H1 (cell line): ENCODE measurements around the gene USP35. TPM values are rescaled to one million over a fixed set of nuclear protein-coding genes. Genes with fewer than 3 reads are reported as not detected.

Source experiments
- CTCF ChIA-PET: fragments of 300-600 bp; sonication (Branson Sonifier 250); formaldehyde crosslinking; loops from one replicate; lab custom pipeline; 2021; ENCODE audit not compliant: partially characterized antibody; lab: Charles Lee
- POLR2A ChIA-PET: fragments of 300-600 bp; sonication (Branson Sonifier 250); formaldehyde crosslinking; loops from one replicate; lab custom pipeline; 2021; ENCODE audit warnings: inconsistent platforms; ENCODE audit not compliant: partially characterized antibody; lab: Charles Lee
- DNase-seq, 2 experiments: peaks; one replicate each; pipeline versions ENCODE4 v3.0.0 to v3.0.0-alpha.2; 2010 to 2022; ENCODE audit warnings: low spot score in 2 of 2, low read depth in 1 of 2, mixed read lengths in 1 of 2
- FAIRE-seq: peaks from 2 replicates; lab custom pipeline; 2011; peaks lifted over from hg19 to GRCh38; lab: Jason Lieb, UNC
- H2AFZ ChIP-seq: 2 replicates; pipeline ENCODE4 v1.8.1; 2012; ENCODE audit warnings: low read length, inconsistent platforms
- H2AK5ac ChIP-seq: 2 replicates; pipeline ENCODE4 v1.6.1; 2013; ENCODE audit warnings: low read depth, low read length
- H2BK120ac ChIP-seq: replicated peaks from 2 replicates; pipeline ENCODE3; 2013; ENCODE audit warnings: low read depth, low read length, inconsistent platforms
- H2BK12ac ChIP-seq: 2 replicates; pipeline ENCODE4 v1.6.1; 2013; ENCODE audit warnings: low read depth, low read length
- H2BK15ac ChIP-seq: 2 replicates; pipeline ENCODE4 v1.6.1; 2013; ENCODE audit warnings: low read length
- H2BK20ac ChIP-seq: 2 replicates; pipeline ENCODE4 v1.6.1; 2013; ENCODE audit warnings: low read length
- H2BK5ac ChIP-seq: 2 replicates; pipeline ENCODE4 v1.6.1; 2013; ENCODE audit warnings: low read depth, low read length
- H3K14ac ChIP-seq: 2 replicates; pipeline ENCODE4 v1.6.1; 2013; ENCODE audit warnings: inconsistent platforms; ENCODE audit not compliant: insufficient read length
- H3K18ac ChIP-seq: 2 replicates; pipeline ENCODE4 v1.6.1; 2013; ENCODE audit warnings: low read length; ENCODE audit errors: extremely low read depth
- H3K23ac ChIP-seq: 2 replicates; pipeline ENCODE4 v1.6.1; 2013; ENCODE audit warnings: inconsistent platforms; ENCODE audit not compliant: insufficient read length
- H3K23me2 ChIP-seq: 2 replicates; pipeline ENCODE4 v1.6.1; 2013; ENCODE audit warnings: low read depth, low read length
- H3K27ac ChIP-seq: 2 replicates; pipeline ENCODE4 v1.6.1; 2011; ENCODE audit warnings: low read depth, low read length, inconsistent platforms
- H3K27me3 ChIP-seq, 4 experiments: replicated peaks in 1 of 4; 1 replicate in 1 of 4; 2 replicates in 3 of 4; pipeline versions ENCODE4 v1.6.1 to v1.8.1; 2011 to 2013; ENCODE audit warnings: low read length in 3 of 4, mild to moderate bottlenecking in 3 of 4, inconsistent platforms in 2 of 4, mixed read lengths in 2 of 4, moderate library complexity in 1 of 4; ENCODE audit not compliant: control insufficient read depth in 3 of 4, insufficient read depth in 3 of 4; ENCODE audit errors: extremely low read depth in 1 of 4
- H3K36me3 ChIP-seq, 4 experiments: 2 replicates each; pipeline versions ENCODE4 v1.6.1 to v1.8.1; 2011 to 2013; ENCODE audit warnings: mild to moderate bottlenecking in 4 of 4, low read length in 3 of 4, moderate library complexity in 2 of 4, control low read depth in 1 of 4, inconsistent platforms in 1 of 4; ENCODE audit not compliant: insufficient read depth in 4 of 4, control insufficient read depth in 2 of 4
- H3K4ac ChIP-seq: replicated peaks from 2 replicates; pipeline ENCODE3; 2013; ENCODE audit warnings: low read length, low read depth, mixed read lengths, inconsistent platforms; ENCODE audit not compliant: insufficient read length
- H3K4me1 ChIP-seq, 4 experiments: replicated peaks in 1 of 4; 1 replicate in 1 of 4; 2 replicates in 3 of 4; pipeline versions ENCODE4 v1.6.1 to v1.8.1; 2011 to 2013; ENCODE audit warnings: low read length in 3 of 4, inconsistent platforms in 2 of 4, mixed read lengths in 1 of 4; ENCODE audit not compliant: insufficient read depth in 4 of 4, control insufficient read depth in 3 of 4
- H3K4me2 ChIP-seq, 2 experiments: 2 replicates each; pipeline versions ENCODE4 v1.6.1 to v1.8.1; 2011 to 2013; ENCODE audit warnings: low read depth in 2 of 2, low read length in 2 of 2, control low read depth in 1 of 2, inconsistent platforms in 1 of 2, mild to moderate bottlenecking in 1 of 2; ENCODE audit not compliant: insufficient read depth in 1 of 2
- H3K4me3 ChIP-seq, 4 experiments: fragments of 200-600, 300-600 bp in 1 of 4; sonication (generic), shearing (Covaris generic), sonication (Bioruptor Twin) in 1 of 4; 2 replicates each; pipeline versions ENCODE4 v1.5.1 to v1.8.1; 2011 to 2016; ENCODE audit warnings: low read length in 4 of 4, low read depth in 3 of 4, control low read depth in 2 of 4, inconsistent platforms in 2 of 4, mild to moderate bottlenecking in 2 of 4, mixed read lengths in 1 of 4, moderate library complexity in 1 of 4; ENCODE audit not compliant: insufficient read depth in 2 of 4; ENCODE audit errors: extremely low read depth in 1 of 4
- H3K56ac ChIP-seq: replicated peaks from 2 replicates; pipeline ENCODE3; 2013; ENCODE audit warnings: low read depth, mild to moderate bottlenecking, mixed read lengths, low read length, inconsistent platforms; ENCODE audit not compliant: insufficient read length
- H3K79me1 ChIP-seq: 2 replicates; pipeline ENCODE4 v1.6.1; 2013; ENCODE audit warnings: low read depth, low read length, control low read depth
- H3K79me2 ChIP-seq, 2 experiments: 2 replicates each; pipeline versions ENCODE4 v1.6.1 to v1.8.1; 2012 to 2013; ENCODE audit warnings: low read length in 2 of 2, mild to moderate bottlenecking in 2 of 2, inconsistent platforms in 1 of 2; ENCODE audit not compliant: insufficient read depth in 2 of 2, control insufficient read depth in 1 of 2
- H3K9ac ChIP-seq, 4 experiments: replicated peaks in 1 of 4; 1 replicate in 1 of 4; 2 replicates in 3 of 4; pipeline versions ENCODE4 v1.6.1 to v1.8.1; 2011 to 2013; ENCODE audit warnings: low read depth in 3 of 4, low read length in 3 of 4, control low read depth in 2 of 4, mild to moderate bottlenecking in 2 of 4, moderate library complexity in 2 of 4, inconsistent platforms in 1 of 4; ENCODE audit errors: extremely low read depth in 1 of 4
- H3K9me3 ChIP-seq, 2 experiments: 2 replicates each; pipeline versions ENCODE4 v1.6.1 to v1.8.1; 2012 to 2013; ENCODE audit warnings: mild to moderate bottlenecking in 2 of 2, moderate library complexity in 2 of 2, control low read depth in 1 of 2, inconsistent platforms in 1 of 2, low read depth in 1 of 2, low read length in 1 of 2, mixed read lengths in 1 of 2; ENCODE audit not compliant: insufficient read depth in 2 of 2
- H4K20me1 ChIP-seq, 2 experiments: replicated peaks in 1 of 2; 2 replicates each; pipeline versions ENCODE3 to v1.8.1; 2011 to 2013; ENCODE audit warnings: inconsistent platforms in 2 of 2, low read length in 2 of 2, mild to moderate bottlenecking in 1 of 2; ENCODE audit not compliant: insufficient read depth in 2 of 2, control insufficient read depth in 1 of 2
- H4K5ac ChIP-seq: 2 replicates; pipeline ENCODE4 v1.6.1; 2013; ENCODE audit warnings: low read length, low read depth, mixed read lengths, inconsistent platforms; ENCODE audit not compliant: insufficient read length
- H4K8ac ChIP-seq: 2 replicates; pipeline ENCODE4 v1.8.0; 2013; ENCODE audit warnings: mild to moderate bottlenecking, moderate library complexity, low read length, inconsistent platforms; ENCODE audit not compliant: insufficient read depth; ENCODE audit errors: extremely low read depth
- H4K91ac ChIP-seq: replicated peaks from 2 replicates; pipeline ENCODE3; 2013; ENCODE audit warnings: low read length, mixed read lengths, inconsistent platforms; ENCODE audit not compliant: insufficient read length
- ASH2L ChIP-seq: fragments of 200-600, 300-600 bp; sonication (generic); IDR thresholded peaks from one replicate; pipeline ENCODE4 v1.7.1; 2017; ENCODE audit warnings: low read length
- BACH1 ChIP-seq: IDR thresholded peaks from 2 replicates; pipeline ENCODE4 v1.6.1; 2012; ENCODE audit warnings: low read length, improper control_type of control experiment
- CBX8 ChIP-seq: fragments of 300-800, 300-1000 bp; sonication (generic); IDR thresholded peaks from 2 replicates; pipeline ENCODE4 v1.7.1; 2016; ENCODE audit warnings: low read depth, low read length, borderline replicate concordance
- CHD2 ChIP-seq: IDR thresholded peaks from 2 replicates; pipeline ENCODE4 v1.6.1; 2012; ENCODE audit warnings: low read length, improper control_type of control experiment
- FOSL1 ChIP-seq: IDR thresholded peaks from 2 replicates; pipeline ENCODE4 v1.6.1; 2011; ENCODE audit warnings: mild to moderate bottlenecking, low read depth, low read length, moderate library complexity; ENCODE audit not compliant: insufficient read depth
- GABPA ChIP-seq: IDR thresholded peaks from 2 replicates; pipeline ENCODE4 v1.6.1; 2011; ENCODE audit warnings: mild to moderate bottlenecking, low read length, moderate library complexity, borderline replicate concordance; ENCODE audit not compliant: insufficient read depth
- JUN ChIP-seq: IDR thresholded peaks from 2 replicates; pipeline ENCODE4 v1.6.1; 2011; ENCODE audit warnings: low read depth, mild to moderate bottlenecking, improper control_type of control experiment, low read length
- KDM5A ChIP-seq: fragments of 200-600 bp; IDR thresholded peaks from 2 replicates; pipeline ENCODE4 v1.7.1; 2012; ENCODE audit warnings: mild to moderate bottlenecking, low read length, inconsistent platforms, mixed read lengths
- PHF8 ChIP-seq: fragments of 200-600 bp; sonication (generic); conservative IDR thresholded peaks from 2 replicates; pipeline ENCODE4 v1.7.1; 2012; ENCODE audit warnings: low read depth, mild to moderate bottlenecking, inconsistent platforms, low read length, moderate library complexity
- SIRT6 ChIP-seq: IDR thresholded peaks from one replicate; pipeline ENCODE4 v1.7.1; 2012; ENCODE audit warnings: low read length, inconsistent platforms
- SP2 ChIP-seq: IDR thresholded peaks from 2 replicates; pipeline ENCODE4 v1.6.1; 2012; ENCODE audit warnings: mild to moderate bottlenecking, low read length, inconsistent platforms
- SUZ12 ChIP-seq: fragments of 200-600 bp; sonication (generic); IDR thresholded peaks from 2 replicates; pipeline ENCODE4 v1.6.1; 2012; ENCODE audit warnings: mild to moderate bottlenecking, inconsistent platforms, low read length, moderate library complexity, mixed read lengths
- TAF7 ChIP-seq: optimal IDR thresholded peaks from 2 replicates; pipeline ENCODE3; 2011; ENCODE audit warnings: low read depth, mild to moderate bottlenecking, inconsistent platforms, low read length, moderate library complexity, borderline replicate concordance
- TBP ChIP-seq: IDR thresholded peaks from 2 replicates; pipeline ENCODE4 v1.6.1; 2011; ENCODE audit warnings: low read depth, low read length, improper control_type of control experiment
- TCF12 ChIP-seq: IDR thresholded peaks from 2 replicates; pipeline ENCODE4 v1.6.1; 2011; ENCODE audit warnings: low read depth, mild to moderate bottlenecking, low read length
- WGBS, 2 experiments: shearing (Covaris generic) in 1 of 2; methylation state at CpG; one replicate each; pipeline versions ENCODE4 v1.1.6 to v1.1.7; 2013 to 2015; ENCODE audit warnings: low lambda C conversion rate in 2 of 2, mixed read lengths in 2 of 2, inconsistent platforms in 1 of 2, low coverage in 1 of 2, missing lambda C conversion rate in 1 of 2; ENCODE audit not compliant: insufficient replicate concordance in 2 of 2, insufficient coverage in 1 of 2, insufficient read length in 1 of 2; ENCODE audit errors: extremely low coverage in 1 of 2, missing lambda C conversion rate in 1 of 2; 5-methylcytosine and 5-hydroxymethylcytosine counted together
- polyA plus RNA-seq, 7 experiments: library from polyadenylated mRNA; depleted of rRNA in 3 of 7; stranded (reverse) in 5 of 7; unstranded in 2 of 7; fragments of >200 nt in 5 of 7; fragments of 200-250 nt in 2 of 7; gene quantifications; 1 replicate in 5 of 7; 2 replicates in 1 of 7; 4 replicates in 1 of 7; pipeline versions ENCODE4 v1.2.1 to v1.2.3, GENCODE V29; 2011 to 2013; ENCODE audit warnings: missing spikeins in 2 of 7, mixed read lengths in 2 of 7
- total RNA-seq: library from RNA; stranded (reverse); fragmentation: NEBNext Ultra II Directional; extraction: Animal tissue kit (Norgen Biotek cat#: 25700); gene quantifications from 2 replicates; pipeline ENCODE4 v1.2.1, GENCODE V29; 2021

Gene USP35
- total and polyA plus RNA-seq, 2 of the 8 experiments (the other 6 are each of a cell fraction or from before 2014, with no cell fraction given) = 4.6 to 6.8 TPM

DNA sequence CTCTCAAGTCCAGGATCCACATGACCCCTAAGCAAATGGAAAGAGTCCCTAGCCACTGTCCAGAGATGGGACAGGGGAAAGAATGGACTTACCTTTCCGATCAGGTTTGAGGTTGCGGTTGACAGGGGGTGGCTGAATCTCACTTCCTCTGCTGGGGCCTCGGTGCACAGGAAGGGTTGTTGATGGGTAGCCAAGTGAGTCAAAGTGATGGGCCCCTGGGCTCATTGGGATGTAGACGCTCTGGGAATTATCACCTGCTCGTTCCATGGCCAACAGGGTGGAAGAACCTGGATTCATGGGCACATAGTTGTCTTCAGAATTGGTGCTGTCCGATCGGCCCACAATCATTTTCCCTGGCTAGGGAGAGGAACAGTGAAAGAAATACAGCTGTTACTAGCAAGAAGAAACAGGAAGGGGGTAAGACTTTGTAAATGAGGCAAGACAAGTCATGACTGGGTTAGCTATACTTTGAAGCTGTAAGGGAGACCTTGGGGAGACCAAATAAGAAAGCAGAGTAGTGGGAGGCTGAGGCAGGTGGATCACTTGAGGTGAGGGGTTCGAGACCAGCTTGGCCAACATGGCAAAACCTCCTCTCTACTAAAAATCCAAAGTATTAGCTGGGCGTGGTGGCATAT lies 34.7 kb downstream of the USP35 start:
- Histone ChIP-seq H2BK12ac (no peak overlapping the region), H4K91ac (no peak overlapping the region), H3K23me2 (no peaks in the 10 kb centered on the region), H3K27me3 (no peaks in the 10 kb centered on the region), H3K9me3 (no peaks in the 10 kb centered on the region), H3K14ac (no peak overlapping the region), H3K4me2 (no peak overlapping the region), H2BK5ac (no peak overlapping the region), H3K4me1 (no peaks in the 10 kb centered on the region), H4K20me1 (peaks cover 0 to 2% of the 10 kb centered on the region in 2 experiments), H3K18ac (no peak overlapping the region), H3K56ac (no peak overlapping the region), H3K4me3 (no peak overlapping the region), H2AFZ (no peak overlapping the region), H3K36me3 (peaks cover 0 to 4% (median 1%) of the 10 kb centered on the region in 4 experiments; a peak in 2 of 8 replicates), H2BK20ac (no peak overlapping the region), H3K79me2 (no peaks in the 10 kb centered on the region), H2AK5ac (no peak overlapping the region), H3K79me1 (no peaks in the 10 kb centered on the region), H3K23ac (no peak overlapping the region), H3K4ac (no peak overlapping the region), H2BK15ac (no peak overlapping the region), H2BK120ac (no peak overlapping the region), H4K5ac (no peak overlapping the region), H4K8ac (no peak overlapping the region), H3K27ac (no peak overlapping the region), H3K9ac (no peak overlapping the region)
- FAIRE-seq (no peak), DNase-seq (no peak)
- ChIA-PET POLR2A (no interaction called here), CTCF (interaction anchor here (0.6 to 1.4 kb wide), 2 partner anchors 10 to 341 kb away, joined by 4 to 5 read pairs; no protein-coding TSS in a partner anchor)
- 91% methylated on average over 9 of the region's 9 CpGs; no CpG with 5 or more reads in 1 of the 2 experiments for WGBS, 2 experiments
- TF ChIP-seq TAF7 (no peak), TCF12 (no peak), CHD2 (no peak), SP2 (no peak), ASH2L (no peak), BACH1 (no peak), JUN (no peak), CBX8 (no peak), FOSL1 (no peak), SIRT6 (no peak), PHF8 (no peak), GABPA (no peak), TBP (no peak), KDM5A (no peak), SUZ12 (no peak)
